SH-SY5Y (cell line): ENCODE measurements around the gene TFEB.

Experiments
- GATA2 ChIP-seq: IDR thresholded peaks from 2 replicates; pipeline ENCODE4 v1.6.1; 2011; ENCODE audit warnings: mild to moderate bottlenecking, low read depth, low read length
- GATA3 ChIP-seq: IDR thresholded peaks from 2 replicates; pipeline ENCODE4 v1.6.1; 2011; ENCODE audit warnings: low read depth, mild to moderate bottlenecking, low read length, moderate library complexity

GRCh38 chr6:41659935-41660334 is 75.5 kb downstream of the TFEB start:
- TF ChIP-seq GATA2, result no peak
- no peak for TF ChIP-seq GATA3
